ENCODE measurements around the gene RAB29.
"Not testable (repeated sequence)": the region's sequence is repeated elsewhere in the genome, so short reads cannot be mapped to it uniquely, and the experiment has no call there.

The RAB29 gene

DNA sequence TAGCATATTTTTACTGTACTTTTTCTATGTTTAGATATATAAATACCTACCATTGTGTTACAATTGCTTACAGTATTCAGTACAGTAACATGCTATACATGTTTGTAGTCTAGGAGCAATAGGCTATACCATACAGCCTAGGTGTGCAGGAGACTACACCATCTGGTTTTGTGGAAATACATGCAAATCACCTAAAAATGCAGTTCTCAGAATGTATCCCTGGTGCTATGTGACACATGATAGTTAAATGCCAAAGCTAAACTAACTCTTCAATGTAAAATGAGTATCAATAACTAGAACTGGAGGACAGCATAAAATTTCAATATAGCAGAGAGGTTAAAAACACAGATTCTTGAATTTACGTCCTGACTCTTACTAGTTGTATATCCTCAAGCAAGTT lies 40.1 kb downstream of the RAB29 start:
- Histone ChIP-seq H3K9ac (ENCODE audit: low read length) (no peak overlapping the region), H3K4me1 (ENCODE audit: control insufficient read depth, low read depth, low read length) (no peaks in the 10 kb centered on the region), H3K9me3 (ENCODE audit: control insufficient read depth, low read depth, low read length) (no peaks in the 10 kb centered on the region), H3K27me3 (ENCODE audit: control insufficient read depth, insufficient read depth, low read length) (no peaks in the 10 kb centered on the region), H3K36me3 (ENCODE audit: control insufficient read depth, low read depth, low read length) (peaks cover 12% of the 10 kb centered on the region), H3K27ac (ENCODE audit: low read length) (no peak overlapping the region), H3K4me3 (ENCODE audit: low read length) (no peak overlapping the region)

DNA sequence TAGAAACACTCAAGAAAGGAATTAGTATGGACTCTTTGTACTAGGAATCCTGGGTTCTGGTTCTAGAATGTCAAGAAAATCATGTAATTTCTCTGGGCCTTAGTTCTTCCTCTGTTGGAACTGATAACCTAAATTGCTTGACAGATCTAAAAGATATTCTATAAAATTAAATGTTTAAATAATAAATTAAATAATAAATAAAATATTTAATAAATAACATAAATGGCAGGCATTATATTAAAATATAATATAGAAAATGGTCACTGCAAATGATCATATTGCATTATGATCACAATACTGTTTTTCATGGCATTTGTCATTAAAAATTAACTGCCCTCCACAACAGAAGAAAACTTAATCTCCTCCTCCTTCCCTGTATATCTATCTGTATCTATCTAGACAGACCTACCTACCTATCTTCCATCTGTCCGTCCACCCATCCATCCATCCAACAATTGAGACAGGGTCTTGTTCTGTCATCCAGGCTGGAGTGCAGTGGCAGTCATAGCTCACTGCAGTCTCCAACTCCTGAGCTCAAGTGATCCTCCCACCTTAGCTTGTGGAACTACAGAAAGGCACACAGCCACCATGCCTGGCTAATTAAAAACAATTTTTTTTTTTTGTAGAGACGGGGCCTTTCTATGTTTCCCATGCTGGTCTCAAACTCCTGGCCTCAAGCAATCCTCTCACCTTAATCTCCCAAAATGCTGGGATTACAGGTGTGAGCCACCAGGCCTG lies 41.7 kb downstream of the RAB29 start:
- peaks cover 22% of the 10 kb centered on the region for H3K36me3 ChIP-seq (ENCODE audit: control insufficient read depth, low read depth, low read length)
- H3K9me3 ChIP-seq (ENCODE audit: control insufficient read depth, low read depth, low read length), result no peaks in the 10 kb centered on the region
- H3K27ac ChIP-seq (ENCODE audit: low read length), result no peak overlapping the region
- no peak overlapping the region for H3K4me3 ChIP-seq (ENCODE audit: low read length)
- H3K27me3 ChIP-seq (ENCODE audit: control insufficient read depth, insufficient read depth, low read length), result no peaks in the 10 kb centered on the region
- no peak overlapping the region for H3K9ac ChIP-seq (ENCODE audit: low read length)
- no peaks in the 10 kb centered on the region for H3K4me1 ChIP-seq (ENCODE audit: control insufficient read depth, low read depth, low read length)

DNA sequence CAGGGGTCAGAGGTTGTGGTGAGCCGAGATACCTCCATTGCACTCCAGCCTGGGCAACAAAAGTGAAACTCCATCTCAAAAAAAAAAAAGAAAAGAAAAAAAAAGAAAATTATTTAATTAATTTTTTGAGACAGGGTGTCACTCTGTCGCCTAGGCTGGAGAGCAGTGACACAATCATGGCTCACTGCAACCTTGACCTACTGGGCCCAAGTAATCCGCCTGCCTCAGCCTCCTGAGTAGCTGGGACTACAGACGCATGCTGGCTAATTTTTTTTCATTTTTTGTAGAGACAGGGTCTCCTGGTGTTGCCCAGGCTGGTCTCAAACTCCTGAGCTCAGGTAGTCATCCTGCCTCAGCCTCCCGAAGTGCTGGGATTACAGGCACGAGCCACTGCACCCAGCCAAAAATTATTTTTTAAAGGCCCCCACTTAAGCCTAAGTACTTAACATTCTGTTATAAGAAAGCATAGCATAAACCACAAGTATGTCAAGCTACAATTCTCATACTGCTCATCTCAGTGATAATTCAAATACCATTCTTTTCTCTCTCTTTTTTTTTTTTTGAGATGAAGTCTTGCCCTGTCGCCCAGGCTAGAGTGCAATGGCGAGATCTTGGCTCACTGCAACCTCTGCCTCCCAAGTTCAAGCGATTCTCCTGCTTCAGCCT lies 45.2 kb downstream of the RAB29 start:
- Histone ChIP-seq H3K36me3 (ENCODE audit: control insufficient read depth, low read depth, low read length) (peaks cover 45% of the 10 kb centered on the region), H3K4me1 (ENCODE audit: control insufficient read depth, low read depth, low read length) (no peaks in the 10 kb centered on the region), H3K27ac (ENCODE audit: low read length) (no peak overlapping the region)

GRCh38 chr1:205726619-205727125 lies 48.6 kb downstream of the RAB29 start:
- Histone ChIP-seq H3K4me3 (ENCODE audit: low read length) (no peak overlapping the region), H3K9me3 (ENCODE audit: control insufficient read depth, low read depth, low read length) (no peaks in the 10 kb centered on the region), H3K4me1 (ENCODE audit: control insufficient read depth, low read depth, low read length) (no peaks in the 10 kb centered on the region), H3K9ac (ENCODE audit: low read length) (no peak overlapping the region), H3K27ac (ENCODE audit: low read length) (no peak overlapping the region), H3K36me3 (ENCODE audit: control insufficient read depth, low read depth, low read length) (peaks cover 67% of the 10 kb centered on the region), H3K27me3 (ENCODE audit: control insufficient read depth, insufficient read depth, low read length) (no peaks in the 10 kb centered on the region)

More for the DNA sequence above, 45.2 kb downstream of the RAB29 start:
- no peaks in the 10 kb centered on the region for H3K9me3 ChIP-seq (ENCODE audit: control insufficient read depth, low read depth, low read length)
- H3K9ac ChIP-seq (ENCODE audit: low read length), result no peak overlapping the region
- H3K27me3 ChIP-seq (ENCODE audit: control insufficient read depth, insufficient read depth, low read length), result no peaks in the 10 kb centered on the region
- no peak overlapping the region for H3K4me3 ChIP-seq (ENCODE audit: low read length)

- Histone ChIP-seq H3K9me3 (ENCODE audit: control insufficient read depth, low read depth, low read length) (no peaks in the 10 kb centered on the region), H3K9ac (ENCODE audit: low read length) (no peak overlapping the region), H3K27me3 (ENCODE audit: control insufficient read depth, insufficient read depth, low read length) (no peaks in the 10 kb centered on the region), H3K4me1 (ENCODE audit: control insufficient read depth, low read depth, low read length) (no peaks in the 10 kb centered on the region), H3K36me3 (ENCODE audit: control insufficient read depth, low read depth, low read length) (peaks cover 74% of the 10 kb centered on the region), H3K4me3 (ENCODE audit: low read length) (no peak overlapping the region), H3K27ac (ENCODE audit: low read length) (no peak overlapping the region)
These were observed 49.8 kb downstream of the RAB29 start for GRCh38 chr1:205725514-205725913.

DNA sequence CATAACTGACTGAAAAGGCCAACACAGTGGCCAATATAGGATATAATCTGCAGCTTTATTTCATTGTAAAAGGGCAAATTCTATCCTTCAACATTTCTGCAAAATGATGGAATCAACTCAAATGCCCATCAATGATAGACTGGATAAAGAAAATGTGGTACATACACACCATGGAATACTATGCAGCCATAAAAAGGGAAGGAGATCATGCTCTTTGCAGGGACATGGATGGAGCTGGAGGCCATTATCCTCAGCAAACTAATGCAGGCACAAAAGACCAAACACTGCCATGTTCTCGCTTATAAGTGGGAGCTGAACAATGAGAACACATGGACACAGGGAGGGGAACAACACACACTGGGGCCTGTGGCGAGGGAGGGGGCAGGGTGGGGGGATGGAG lies 54.5 kb downstream of the RAB29 start:
- H3K4me3 ChIP-seq (ENCODE audit: low read length); H3K27me3 ChIP-seq (ENCODE audit: control insufficient read depth, insufficient read depth, low read length); H3K9me3 ChIP-seq (ENCODE audit: control insufficient read depth, low read depth, low read length); H3K4me1 ChIP-seq (ENCODE audit: control insufficient read depth, low read depth, low read length); H3K9ac ChIP-seq (ENCODE audit: low read length); H3K27ac ChIP-seq (ENCODE audit: low read length): not testable (repeated sequence)
- peaks cover 90% of the 10 kb centered on the region for H3K36me3 ChIP-seq (ENCODE audit: control insufficient read depth, low read depth, low read length)

DNA sequence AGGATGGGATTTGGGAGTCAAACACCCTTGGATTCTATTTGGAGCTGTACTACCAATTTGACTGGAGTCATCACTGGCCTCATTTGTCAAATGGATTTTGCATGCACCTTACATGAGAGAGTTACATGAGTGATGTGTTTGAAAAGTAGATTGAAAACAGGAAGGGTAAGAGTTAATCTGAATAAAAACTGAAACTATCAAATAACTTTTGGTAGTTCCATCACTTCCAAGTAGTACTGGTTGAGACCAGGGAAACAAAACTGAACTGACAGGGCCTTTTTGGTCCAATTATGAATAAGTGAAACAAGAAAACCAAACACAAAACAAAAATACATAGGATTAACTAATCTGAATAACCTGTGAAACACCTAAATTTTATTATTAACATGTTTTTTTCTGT lies 55.5 kb downstream of the RAB29 start:
- Histone ChIP-seq H3K4me1 (ENCODE audit: control insufficient read depth, low read depth, low read length) (no peaks in the 10 kb centered on the region), H3K9ac (ENCODE audit: low read length) (no peak overlapping the region), H3K36me3 (ENCODE audit: control insufficient read depth, low read depth, low read length) (peaks cover 87% of the 10 kb centered on the region), H3K27ac (ENCODE audit: low read length) (no peak overlapping the region), H3K4me3 (ENCODE audit: low read length) (no peak overlapping the region), H3K9me3 (ENCODE audit: control insufficient read depth, low read depth, low read length) (no peaks in the 10 kb centered on the region), H3K27me3 (ENCODE audit: control insufficient read depth, insufficient read depth, low read length) (no peaks in the 10 kb centered on the region)

DNA sequence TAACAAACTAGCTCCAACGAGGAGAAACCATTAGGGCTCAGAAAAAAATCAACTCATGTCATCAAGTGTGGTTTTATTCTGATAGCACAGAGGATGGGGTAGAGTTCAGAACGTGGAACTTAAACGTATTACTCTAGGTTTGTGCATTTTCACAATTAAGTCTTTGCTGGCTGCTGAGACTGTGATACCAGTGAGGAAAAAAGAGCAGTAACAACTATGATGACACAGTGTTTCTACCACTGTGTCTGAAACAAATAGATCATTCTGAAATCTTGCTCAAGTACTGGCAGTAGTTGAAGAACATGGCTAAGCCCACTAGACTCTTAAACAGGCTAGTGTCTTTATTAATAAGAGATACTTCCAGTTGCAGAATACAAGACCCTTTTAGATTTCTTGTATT lies 56.3 kb downstream of the RAB29 start:
- Histone ChIP-seq H3K9me3 (ENCODE audit: control insufficient read depth, low read depth, low read length) (no peaks in the 10 kb centered on the region), H3K4me3 (ENCODE audit: low read length) (no peak overlapping the region), H3K36me3 (ENCODE audit: control insufficient read depth, low read depth, low read length) (peaks cover 85% of the 10 kb centered on the region)

More for the DNA sequence above, 56.3 kb downstream of the RAB29 start:
- Histone ChIP-seq H3K9ac (ENCODE audit: low read length) (no peak overlapping the region), H3K4me1 (ENCODE audit: control insufficient read depth, low read depth, low read length) (no peaks in the 10 kb centered on the region), H3K27me3 (ENCODE audit: control insufficient read depth, insufficient read depth, low read length) (no peaks in the 10 kb centered on the region), H3K27ac (ENCODE audit: low read length) (no peak overlapping the region)
